Sigmoid colon (tissue), 7 donors: Measurements from ENCODE around the gene TRNT1. TPM values are rescaled to one million over a fixed set of nuclear protein-coding genes. Genes with fewer than 3 reads are reported as not detected.

Source experiments
- DNase-seq: peaks from one replicate; pipeline ENCODE4 v3.0.0-alpha.2; 2019
- H3K27ac ChIP-seq, 4 donors: fragments of 200-600 bp; sonication (generic); one replicate each; pipeline ENCODE4 v1.5.1; 2016 to 2019; ENCODE audit warnings: mild to moderate bottlenecking in 1 of 4
- H3K27me3 ChIP-seq, 3 donors: fragments of 200-600 bp; sonication (generic); one replicate each; pipeline ENCODE4 v1.5.1; 2019; ENCODE audit warnings: mild to moderate bottlenecking in 1 of 3
- H3K36me3 ChIP-seq, 4 donors: fragments of 200-600 bp; sonication (generic); one replicate each; pipeline ENCODE4 v1.5.1; 2016 to 2019
- H3K4me1 ChIP-seq, 4 donors: fragments of 200-600 bp; sonication (generic); one replicate each; pipeline ENCODE4 v1.5.1; 2017 to 2019
- H3K4me3 ChIP-seq, 4 donors: fragments of 200-600 bp; sonication (generic); one replicate each; pipeline ENCODE4 v1.5.1; 2017 to 2019; ENCODE audit warnings: mild to moderate bottlenecking in 2 of 4, moderate library complexity in 1 of 4
- H3K9me3 ChIP-seq, 4 donors: fragments of 200-600 bp in 3 of 4; sonication (generic) in 3 of 4; one replicate each; pipeline versions ENCODE4 v1.5.1 to v1.6.1; 2013 to 2019
- EP300 ChIP-seq, 4 donors: sonication (generic); formaldehyde crosslinking; IDR thresholded peaks; one replicate each; pipeline ENCODE4 v1.6.1; 2017; ENCODE audit warnings: antibody characterized with exemption in 4 of 4
- POLR2A ChIP-seq, 2 donors: fragments of 450-650 bp; IDR thresholded peaks; one replicate each; pipeline ENCODE4 v1.6.1; 2016; ENCODE audit warnings: antibody characterized with exemption in 2 of 2, mild to moderate bottlenecking in 2 of 2, moderate library complexity in 2 of 2
- POLR2AphosphoS5 ChIP-seq, 4 donors: sonication (generic); formaldehyde crosslinking; IDR thresholded peaks; one replicate each; pipeline ENCODE4 v1.6.1; 2017; ENCODE audit warnings: antibody characterized with exemption in 4 of 4
- WGBS, 2 donors: extraction: QIAGEN DNeasy Blood & Tissue Kit; methylation state at CpG; one replicate each; pipeline ENCODE4 v1.1.7; 2013; 5-methylcytosine and 5-hydroxymethylcytosine counted together
- intact Hi-C: fragments of 100-400 bp; cut with DNase I; formaldehyde crosslinking; loops from one replicate; pipeline ENCODE4 v1.15.1; 2023
- polyA plus RNA-seq, 3 donors: library from polyadenylated mRNA; stranded (reverse); fragments of 200-250 nt; gene quantifications; one replicate each; pipeline ENCODE4 v1.2.3, GENCODE V29; 2013
- total RNA-seq, 4 donors: library from RNA; depleted of rRNA; stranded (reverse); fragments of >200 nt; gene quantifications; one replicate each; pipeline ENCODE4 v1.1.0, GENCODE V29; 2016
- TF ChIP-seq, protein P1 (sequence below), 4 experiments: fragments of 450-650 bp in 3 of 4; fragments of 200-600 bp in 1 of 4; IDR thresholded peaks; one replicate each; pipeline ENCODE4 v1.5.1; 2016 to 2019; ENCODE audit warnings: antibody characterized with exemption in 4 of 4, mild to moderate bottlenecking in 3 of 4, moderate library complexity in 2 of 4
- donor health status: healthy with polysubstance abuse.
- donor health status: Bipolar disorder and iron deficiency.
- donor health status: healthy.

TRNT1 gene
- total and polyA plus RNA-seq, 7 donors: 7.8 to 17.7 (median 14.9) TPM

- Histone ChIP-seq H3K4me3 (no peak overlapping the region), H3K27me3 (no peaks in the 10 kb centered on the region), H3K4me1 (no peaks in the 10 kb centered on the region), H3K36me3 (no peaks in the 10 kb centered on the region), H3K9me3 (no peaks in the 10 kb centered on the region), H3K27ac (no peak overlapping the region)
- TF ChIP-seq POLR2A (IDR thresholded peaks at IDR 0.05) (no peak), POLR2AphosphoS5 (IDR thresholded peaks at IDR 0.05) (no peak), EP300 (IDR thresholded peaks at IDR 0.05) (no peak)
- TF ChIP-seq, protein P1, sequence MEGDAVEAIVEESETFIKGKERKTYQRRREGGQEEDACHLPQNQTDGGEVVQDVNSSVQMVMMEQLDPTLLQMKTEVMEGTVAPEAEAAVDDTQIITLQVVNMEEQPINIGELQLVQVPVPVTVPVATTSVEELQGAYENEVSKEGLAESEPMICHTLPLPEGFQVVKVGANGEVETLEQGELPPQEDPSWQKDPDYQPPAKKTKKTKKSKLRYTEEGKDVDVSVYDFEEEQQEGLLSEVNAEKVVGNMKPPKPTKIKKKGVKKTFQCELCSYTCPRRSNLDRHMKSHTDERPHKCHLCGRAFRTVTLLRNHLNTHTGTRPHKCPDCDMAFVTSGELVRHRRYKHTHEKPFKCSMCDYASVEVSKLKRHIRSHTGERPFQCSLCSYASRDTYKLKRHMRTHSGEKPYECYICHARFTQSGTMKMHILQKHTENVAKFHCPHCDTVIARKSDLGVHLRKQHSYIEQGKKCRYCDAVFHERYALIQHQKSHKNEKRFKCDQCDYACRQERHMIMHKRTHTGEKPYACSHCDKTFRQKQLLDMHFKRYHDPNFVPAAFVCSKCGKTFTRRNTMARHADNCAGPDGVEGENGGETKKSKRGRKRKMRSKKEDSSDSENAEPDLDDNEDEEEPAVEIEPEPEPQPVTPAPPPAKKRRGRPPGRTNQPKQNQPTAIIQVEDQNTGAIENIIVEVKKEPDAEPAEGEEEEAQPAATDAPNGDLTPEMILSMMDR (IDR thresholded peaks at IDR 0.05): no peak
- 66 to 82% methylated on average over 4 of the region's 4 CpGs for WGBS, 2 donors
- intact Hi-C loops: no loop called here
- DNase-seq: no peak
These were observed 20.9 kb upstream of the TRNT1 start for GRCh38 chr3:3105815-3106214.

DNA sequence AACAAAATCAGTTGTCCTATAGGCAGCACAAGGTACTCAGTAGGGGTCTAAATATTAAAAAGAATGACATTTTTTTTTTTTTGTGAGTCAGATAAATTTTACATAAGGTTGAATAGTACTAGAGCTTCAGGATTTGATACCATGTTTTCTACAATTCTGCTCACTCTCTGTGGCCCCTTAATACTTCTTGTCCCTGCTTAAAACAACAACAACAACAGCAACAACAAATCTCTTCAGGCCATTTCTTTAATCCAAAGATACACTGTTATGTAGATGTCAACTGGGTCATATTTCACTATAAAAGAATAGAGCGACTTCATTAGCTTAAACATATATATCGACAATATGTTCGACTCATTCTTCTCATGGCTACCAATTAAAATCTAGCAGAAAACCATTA, 19.6 kb upstream of the TRNT1 start:
- intact Hi-C loops: no loop called here

GRCh38 chr3:3107858-3108257, 18.9 kb upstream of the TRNT1 start:
- Histone ChIP-seq H3K4me3 (no peak overlapping the region), H3K36me3 (no peaks in the 10 kb centered on the region), H3K9me3 (no peaks in the 10 kb centered on the region), H3K4me1 (no peaks in the 10 kb centered on the region), H3K27ac (no peak overlapping the region), H3K27me3 (no peaks in the 10 kb centered on the region)
- no peak for DNase-seq
- TF ChIP-seq, protein P1 (IDR thresholded peaks at IDR 0.05): no peak
- TF ChIP-seq POLR2A (IDR thresholded peaks at IDR 0.05) (no peak), POLR2AphosphoS5 (IDR thresholded peaks at IDR 0.05) (no peak), EP300 (IDR thresholded peaks at IDR 0.05) (no peak)
- intact Hi-C loops: no loop called here
- WGBS, 2 donors: 75 to 81% methylated on average over 3 of the region's 3 CpGs

More for the DNA sequence above, 19.6 kb upstream of the TRNT1 start:
- WGBS, 2 donors: 98% methylated on average over 3 of the region's 3 CpGs
- Histone ChIP-seq H3K9me3 (no peaks in the 10 kb centered on the region), H3K4me3 (no peak overlapping the region), H3K4me1 (no peaks in the 10 kb centered on the region), H3K27me3 (no peaks in the 10 kb centered on the region), H3K27ac (no peak overlapping the region), H3K36me3 (no peaks in the 10 kb centered on the region)
- no peak for DNase-seq
- no peak for TF ChIP-seq POLR2A (IDR thresholded peaks at IDR 0.05)
- TF ChIP-seq, protein P1 (IDR thresholded peaks at IDR 0.05): no peak

- 27 to 58% methylated on average over 11 of the region's 11 CpGs for WGBS, 2 donors
- intact Hi-C loops: no loop called here
- Histone ChIP-seq H3K9me3 (no peaks in the 10 kb centered on the region), H3K27ac (no peak overlapping the region), H3K4me1 (no peaks in the 10 kb centered on the region), H3K36me3 (no peaks in the 10 kb centered on the region), H3K27me3 (no peaks in the 10 kb centered on the region), H3K4me3 (no peak overlapping the region)
- no peak for TF ChIP-seq POLR2A (IDR thresholded peaks at IDR 0.05)
- TF ChIP-seq POLR2AphosphoS5 (IDR thresholded peaks at IDR 0.05): no peak
- no peak for TF ChIP-seq EP300 (IDR thresholded peaks at IDR 0.05)
- TF ChIP-seq, protein P1 (IDR thresholded peaks at IDR 0.05): no peak
- no peak for DNase-seq
These were observed 17.1 kb upstream of the TRNT1 start for GRCh38 chr3:3109407-3110298.

- WGBS, 2 donors: 13 to 48% methylated on average over 4 of the region's 4 CpGs
- no peaks in the 10 kb centered on the region for H3K36me3 ChIP-seq
- no peak within 1 kb of the TSS for H3K27ac ChIP-seq
- no peaks in the 10 kb centered on the region for H3K27me3 ChIP-seq
- H3K9me3 ChIP-seq: no peaks in the 10 kb centered on the region
- TF ChIP-seq POLR2A (IDR thresholded peaks at IDR 0.05) (no peak), POLR2AphosphoS5 (IDR thresholded peaks at IDR 0.05) (no peak)
- H3K4me1 ChIP-seq: no peaks in the 10 kb centered on the region
- no peak for DNase-seq
- intact Hi-C loops: no loop called here
- H3K4me3 ChIP-seq: no peak within 1 kb of the TSS
These were observed 16.5 kb upstream of the TRNT1 start, which contains the start of gene IL5RA for GRCh38 chr3:3110299-3110630. Gene IL5RA, minus strand, starts transcription at chr3:3110374. Its CDS starts 5,390 bp downstream, at chr3:3104984.
